HG03280 (cell line): Measurements from ENCODE around the gene TRAPPC2L.
"Not testable (repeated sequence)": the region's sequence is repeated elsewhere in the genome, so short reads cannot be mapped to it uniquely, and the experiment has no call there.

Source experiments
- ATAC-seq: cut with Tn5 transposase; IDR thresholded peaks from one replicate; pipeline ENCODE4 v1.9.1; 2021; ENCODE audit warnings: mild to moderate bottlenecking, moderate library complexity; ENCODE audit not compliant: unreplicated experiment

Gene TRAPPC2L

DNA sequence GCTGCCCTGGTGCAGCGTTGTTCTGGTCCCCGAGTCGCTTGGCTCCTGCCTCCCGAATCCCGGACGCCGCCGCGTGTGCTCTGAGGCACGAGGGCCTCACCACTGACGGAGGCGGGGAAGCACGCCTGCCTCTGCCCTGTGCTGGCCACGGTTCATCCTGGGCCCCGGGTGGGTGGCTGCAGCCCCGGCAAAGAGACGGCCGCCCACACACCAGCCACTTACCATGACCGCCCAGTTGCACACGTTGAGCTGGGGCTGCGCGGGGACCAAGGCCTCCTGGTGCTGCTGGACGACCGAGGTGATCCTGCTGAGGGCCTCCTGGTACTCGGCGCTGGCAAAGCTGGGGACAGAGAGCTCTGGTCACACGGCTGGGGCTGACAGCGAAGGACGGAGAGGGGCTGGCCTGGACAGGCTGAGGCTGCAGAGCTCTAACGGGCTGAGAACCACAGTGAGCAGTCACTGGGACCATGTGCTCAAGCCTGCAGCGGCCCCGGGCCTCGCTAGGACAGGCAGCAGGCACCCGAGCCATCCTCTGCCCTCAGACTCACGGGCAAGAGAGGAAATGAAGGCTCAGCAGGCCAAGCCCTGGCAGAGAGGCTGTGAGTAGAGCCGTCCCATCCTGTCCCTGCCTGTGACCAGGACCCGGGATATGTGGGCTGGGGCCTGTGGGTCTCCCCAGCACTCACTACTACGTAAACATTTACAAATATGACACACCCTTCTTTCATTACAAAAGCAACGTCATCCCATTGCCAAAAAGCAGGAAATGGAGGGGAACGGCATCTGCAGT, 38.9 kb upstream of the TRAPPC2L start:
- ATAC-seq, result no peak

DNA sequence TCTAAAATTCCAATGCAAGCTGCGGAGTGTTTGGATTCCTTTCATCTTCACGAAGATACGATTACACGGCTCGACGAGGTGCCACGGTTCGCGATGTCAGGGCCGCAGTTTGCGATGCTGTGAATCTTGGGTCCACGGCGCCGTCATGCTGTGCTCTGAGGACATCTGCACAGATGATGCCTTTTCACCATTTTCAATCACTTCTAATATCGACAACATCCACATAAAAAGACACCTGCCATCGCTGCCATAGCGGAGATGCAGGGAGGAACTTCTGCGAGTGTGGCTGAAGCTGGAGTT, 38.4 kb upstream of the TRAPPC2L start:
- ATAC-seq, result no peak

DNA sequence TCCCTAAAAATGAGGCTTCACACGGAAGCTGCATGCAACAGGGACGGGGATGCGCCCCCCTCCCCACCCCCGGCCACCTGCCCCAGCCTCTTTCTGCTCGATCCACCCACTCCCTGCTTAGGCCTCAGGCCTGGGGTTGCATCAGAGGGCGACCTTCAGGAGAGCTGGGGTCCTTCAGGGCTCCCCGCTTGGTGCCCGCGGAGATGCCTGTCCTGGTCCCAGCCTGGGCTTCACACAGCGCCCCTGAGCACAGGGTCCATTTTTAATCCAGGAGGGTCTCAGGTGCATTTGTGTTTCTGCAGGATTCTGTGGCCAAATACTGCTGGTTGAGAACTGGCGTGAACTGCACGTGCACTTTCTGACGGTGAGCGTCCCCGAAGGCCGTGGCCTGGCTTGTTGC, 37.8 kb upstream of the TRAPPC2L start:
- no peak for ATAC-seq

DNA sequence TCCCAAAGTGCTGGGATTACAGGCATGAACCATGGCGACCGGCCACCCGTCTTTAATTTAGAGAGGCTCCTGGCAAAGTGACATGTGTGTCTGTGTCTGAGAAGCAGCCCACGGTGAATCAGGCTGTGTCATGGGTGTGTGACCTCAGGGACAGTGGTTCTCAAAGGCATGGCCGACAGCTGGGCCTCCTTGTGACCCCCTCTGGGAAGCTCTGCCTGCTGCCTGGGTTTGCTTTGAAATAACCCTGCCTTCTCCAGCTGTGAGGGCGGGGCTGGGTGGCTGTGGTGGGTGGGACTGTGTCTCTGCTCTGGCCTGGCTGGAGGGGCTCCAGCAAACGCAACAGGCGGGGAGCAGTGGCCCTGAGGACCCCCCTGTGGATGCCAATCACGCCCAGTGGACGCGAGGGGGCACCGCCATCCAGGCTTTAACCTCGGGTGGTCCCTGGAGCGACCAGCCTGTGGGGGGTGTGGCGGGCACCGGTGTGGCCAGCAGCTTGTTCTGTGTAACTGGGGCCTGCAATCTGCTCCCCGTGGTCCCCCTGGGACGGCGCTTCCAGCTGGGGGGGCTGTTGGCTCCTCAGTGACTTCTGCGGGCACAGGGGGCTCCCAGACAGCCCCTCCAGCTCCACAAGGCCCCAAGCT, 36.4 kb upstream of the TRAPPC2L start:
- ATAC-seq, result no peak

DNA sequence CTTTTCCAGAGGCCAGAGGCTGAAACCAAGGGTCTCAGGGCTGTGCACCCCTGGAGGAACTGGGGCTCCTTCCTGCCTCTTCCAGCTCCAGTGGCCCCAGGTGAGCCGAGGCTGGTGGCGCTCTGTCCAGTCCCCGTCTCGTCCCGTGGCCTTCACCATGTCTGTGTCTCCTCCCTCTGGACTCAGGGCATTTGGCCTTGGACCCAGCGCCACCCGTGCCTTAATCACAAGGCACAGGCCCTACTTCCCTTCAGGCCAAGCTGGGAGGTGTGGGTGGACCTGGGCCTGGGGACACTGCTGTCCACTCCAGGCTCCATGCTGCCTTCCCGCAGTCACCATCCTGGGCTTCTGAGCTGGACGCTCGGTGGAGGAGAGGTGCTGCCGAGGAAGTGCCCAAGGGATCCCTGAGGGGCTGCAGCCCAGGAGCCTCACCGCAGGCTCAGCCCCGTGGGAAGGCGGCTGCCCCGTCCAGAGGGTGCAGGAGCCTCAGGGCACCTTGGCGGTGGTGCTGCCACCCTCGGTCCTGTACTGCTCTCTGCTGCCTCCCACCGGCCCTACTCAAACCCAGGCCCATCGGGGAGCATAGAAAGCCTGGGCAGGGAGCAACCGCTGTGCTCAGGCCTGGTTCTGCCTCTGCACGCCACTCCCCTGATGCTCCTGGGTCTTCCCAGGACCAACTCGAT, 35.6 kb upstream of the TRAPPC2L start:
- ATAC-seq, result no peak

DNA sequence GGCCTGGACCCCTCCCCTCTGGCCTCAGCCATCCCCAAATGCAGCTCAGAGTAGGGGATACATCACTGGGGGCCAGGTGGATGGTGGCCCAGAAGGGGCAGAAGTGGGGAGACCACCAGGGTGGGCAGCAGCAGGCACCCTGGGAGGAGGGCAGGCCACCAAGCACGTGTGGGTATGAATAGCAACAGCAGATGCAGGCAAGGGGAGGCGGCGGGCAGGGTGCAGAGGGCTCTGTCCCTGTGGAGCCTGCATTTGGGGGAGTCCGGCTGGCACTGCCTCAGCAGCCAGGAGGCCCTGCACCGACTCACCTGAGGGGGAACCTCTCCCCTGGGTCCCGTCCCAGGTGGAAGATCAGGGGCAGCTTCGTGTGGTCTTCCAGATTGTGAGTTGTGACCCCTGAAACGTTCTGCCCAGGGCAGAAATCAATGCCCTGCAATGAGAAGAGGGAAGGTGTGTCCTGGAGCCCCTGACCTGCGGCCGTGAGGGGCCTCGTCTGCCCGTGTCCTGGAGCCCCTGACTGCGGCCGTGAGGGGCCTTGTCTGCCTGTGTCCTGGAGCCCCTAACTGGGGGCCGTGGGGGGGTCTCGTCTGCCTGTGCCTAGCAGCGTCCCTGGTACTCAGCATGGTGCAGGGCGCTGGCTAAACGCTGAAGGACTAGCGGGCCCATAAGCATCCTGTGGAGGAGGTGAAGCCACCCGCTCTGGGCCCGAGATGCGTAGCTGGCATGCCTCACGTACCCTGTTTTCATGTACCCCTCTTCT, 34.5 kb upstream of the TRAPPC2L start:
- ATAC-seq, result no peak

DNA sequence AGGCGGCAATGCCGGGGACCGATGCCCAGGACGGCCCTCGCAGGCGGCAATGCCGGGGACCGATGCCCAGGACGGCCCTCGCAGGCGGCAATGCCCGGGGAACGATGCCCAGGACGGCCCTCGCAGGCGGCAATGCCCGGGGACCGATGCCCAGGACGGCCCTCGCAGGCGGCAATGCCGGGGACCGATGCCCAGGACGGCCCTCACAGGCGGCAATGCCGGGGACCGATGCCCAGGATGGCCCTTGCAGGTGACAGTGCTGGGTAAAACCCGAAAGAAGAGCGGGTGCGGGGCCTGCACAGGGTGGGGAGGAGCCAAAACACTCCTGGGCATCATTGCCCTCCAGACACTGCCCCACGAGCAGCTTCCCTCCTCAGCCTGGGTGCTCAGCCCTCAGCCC, 33.3 kb upstream of the TRAPPC2L start:
- not testable (repeated sequence) for ATAC-seq

DNA sequence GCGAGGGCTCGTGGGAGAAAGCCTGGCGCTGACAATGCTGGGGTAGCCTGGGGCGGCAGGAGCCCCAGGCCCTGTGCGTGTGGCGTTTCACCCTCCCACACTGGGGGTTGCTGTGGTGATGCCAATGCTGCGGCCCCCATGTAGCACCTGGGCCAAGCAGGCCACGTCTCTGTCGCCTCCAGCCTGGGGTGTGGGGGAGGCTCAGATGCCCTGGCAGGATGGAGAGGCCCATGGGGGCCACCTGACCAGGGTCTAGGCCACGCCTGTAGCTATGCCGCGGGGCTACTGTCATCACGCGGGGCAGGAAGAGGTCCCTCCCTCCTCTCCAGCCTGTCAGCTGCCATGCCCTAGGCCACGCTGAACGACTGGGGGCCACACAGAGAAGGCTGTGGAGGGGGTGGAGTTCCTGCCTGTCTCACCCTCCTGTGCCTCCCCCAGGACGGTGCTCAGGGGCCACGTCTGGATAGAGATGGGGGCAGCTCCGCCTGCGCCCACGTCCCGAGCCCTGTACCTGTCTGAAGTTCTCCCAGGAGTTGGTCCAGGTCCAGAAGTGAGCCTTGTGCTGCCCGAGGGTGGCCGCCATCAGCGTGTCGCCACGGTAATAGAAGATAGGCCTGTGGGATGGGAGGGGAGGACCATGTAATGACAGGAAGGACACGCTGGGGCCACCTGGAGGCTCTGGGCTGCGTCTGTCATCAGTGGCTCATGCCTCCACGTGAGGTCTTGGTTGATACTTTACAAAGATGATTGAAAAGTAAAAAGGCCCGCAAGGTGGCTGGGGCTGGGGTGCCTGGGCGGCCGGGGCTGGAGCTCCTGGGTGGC, 32.5 kb upstream of the TRAPPC2L start:
- ATAC-seq, result no peak

DNA sequence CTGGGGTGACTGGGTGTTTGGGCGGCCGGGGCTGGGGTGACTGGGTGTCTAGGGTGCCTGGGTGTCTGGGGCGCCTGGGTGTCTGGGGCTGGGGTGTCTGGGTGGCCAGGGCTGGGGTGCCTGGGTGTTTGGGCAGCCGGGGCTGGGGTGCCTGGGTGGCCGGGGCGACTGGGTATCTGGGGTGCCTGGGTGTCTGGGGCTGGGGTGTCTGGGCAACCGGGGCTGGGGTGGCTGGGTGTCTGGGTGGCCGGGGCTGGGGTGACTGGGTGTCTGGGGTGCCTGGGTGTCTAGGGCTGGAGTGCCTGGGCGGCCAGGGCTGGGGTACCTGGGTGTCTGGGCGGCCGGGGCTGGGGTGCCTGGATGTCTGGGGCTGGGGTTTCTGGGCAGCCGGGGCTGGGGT, 31.8 kb upstream of the TRAPPC2L start:
- no peak for ATAC-seq

DNA sequence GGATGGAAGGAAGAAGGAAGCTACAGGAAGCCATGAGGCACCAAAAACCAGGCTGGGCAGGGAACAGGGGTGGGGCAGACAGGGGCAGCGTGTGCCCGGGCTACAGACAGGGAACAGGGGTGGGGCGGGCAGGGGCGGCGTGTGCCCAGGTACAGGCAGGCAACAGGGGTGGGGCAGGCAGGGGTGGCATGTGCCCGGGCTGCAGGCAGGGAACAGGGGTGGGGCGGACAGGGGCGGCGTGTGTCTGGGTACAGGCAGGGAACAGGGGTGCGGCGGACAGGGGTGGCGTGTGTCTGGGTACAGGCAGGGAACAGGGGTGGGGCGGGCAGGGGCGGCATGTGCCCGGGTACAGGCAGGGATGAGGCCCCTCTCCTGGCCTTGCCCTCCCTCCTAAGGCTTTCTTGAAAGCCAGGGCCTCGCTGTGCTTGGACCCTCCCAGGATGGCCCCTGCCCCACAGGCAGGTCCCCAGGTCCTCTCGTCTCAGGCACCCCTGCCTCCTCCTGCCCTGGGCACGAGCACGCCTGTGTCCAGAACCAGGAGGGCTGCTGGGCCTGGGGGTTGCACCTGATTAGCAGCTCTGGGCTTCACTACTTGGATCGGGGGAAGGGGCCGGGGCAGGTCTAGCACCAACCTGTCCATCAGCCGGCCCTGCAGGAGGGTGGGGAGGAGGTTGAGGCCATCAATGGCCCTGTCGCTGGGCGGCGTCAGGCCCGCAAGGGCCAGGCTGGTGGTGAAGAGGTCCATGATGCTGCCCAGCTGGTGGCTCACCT, 30.7 kb upstream of the TRAPPC2L start:
- no peak for ATAC-seq

DNA sequence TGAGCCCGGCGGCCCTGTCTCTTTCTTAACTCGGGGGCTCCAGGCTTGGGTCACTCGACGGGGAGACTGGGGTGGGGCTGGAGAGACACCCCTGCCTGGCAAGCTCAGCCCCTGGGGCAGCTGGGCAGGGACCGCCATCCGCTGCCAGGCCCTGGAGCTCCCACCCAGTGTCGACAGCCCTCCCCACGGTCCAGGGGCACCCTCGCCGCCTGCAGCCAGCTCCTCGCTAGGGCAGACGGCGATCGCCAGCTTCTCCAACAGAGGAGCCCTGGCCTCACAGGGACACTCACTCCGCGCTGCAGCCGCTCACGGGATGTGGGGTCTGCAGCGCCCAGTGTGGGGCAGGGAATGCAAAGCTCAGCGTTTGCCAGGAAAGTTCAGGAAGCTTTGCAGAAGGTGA, 29.2 kb upstream of the TRAPPC2L start:
- ATAC-seq, result no peak

DNA sequence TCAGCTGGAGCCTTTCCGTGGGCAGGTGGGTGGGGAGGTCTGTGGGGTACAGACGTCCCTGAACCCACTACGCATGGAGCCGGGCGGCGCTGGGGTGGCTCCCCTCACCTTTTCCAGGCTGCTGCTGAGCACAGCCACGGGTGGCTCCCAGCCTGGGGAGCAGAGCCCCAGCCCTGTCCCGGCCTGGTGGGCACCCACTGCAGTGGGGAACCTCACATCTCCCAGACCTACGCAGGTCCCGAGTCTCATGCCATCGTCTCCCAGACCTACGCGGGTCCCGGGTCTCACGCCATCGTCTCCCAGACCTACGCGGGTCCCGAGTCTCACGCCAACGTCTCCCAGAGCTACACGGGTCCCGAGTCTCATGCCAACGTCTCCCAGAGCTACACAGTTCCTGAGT, 28.2 kb upstream of the TRAPPC2L start:
- no peak for ATAC-seq

DNA sequence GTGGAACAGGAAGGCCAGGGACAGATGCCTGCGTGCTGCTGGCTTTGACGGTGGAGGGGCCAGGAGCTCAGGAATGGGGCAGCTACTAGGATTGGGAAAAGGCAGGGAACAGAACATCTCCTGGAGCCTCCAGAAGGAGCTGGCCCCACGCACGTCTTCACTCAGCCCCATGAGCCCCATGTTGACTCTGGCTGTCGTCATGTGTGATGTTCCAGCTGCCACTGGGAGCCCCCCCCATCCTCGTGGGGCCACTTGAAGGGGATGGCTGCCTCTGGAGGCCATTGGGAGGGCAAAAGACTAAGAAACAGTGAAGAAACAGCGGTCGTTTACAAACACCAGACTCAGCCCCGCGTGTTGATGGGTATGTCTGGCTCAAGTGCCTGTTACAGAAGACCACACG, 26.7 kb upstream of the TRAPPC2L start:
- ATAC-seq, result no peak

DNA sequence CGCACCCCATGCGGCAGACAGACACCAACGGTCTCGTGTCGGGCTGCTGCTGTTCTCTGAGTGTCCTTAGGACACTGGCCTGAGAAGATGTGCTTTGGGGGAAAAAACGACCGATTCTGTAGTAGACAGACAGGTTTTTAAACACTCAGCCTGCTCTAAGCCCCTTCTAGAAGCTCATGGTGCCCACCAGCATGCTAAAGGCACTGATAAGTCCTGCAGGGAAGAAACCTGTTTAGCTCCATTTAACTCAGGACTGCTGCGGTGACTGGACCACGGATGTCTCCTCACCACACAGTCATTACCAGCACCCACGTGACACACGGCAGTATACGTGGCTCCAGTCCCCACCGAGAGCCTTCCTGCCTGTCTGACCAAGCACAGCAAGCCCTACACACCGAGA, 26.1 kb upstream of the TRAPPC2L start:
- no peak for ATAC-seq

DNA sequence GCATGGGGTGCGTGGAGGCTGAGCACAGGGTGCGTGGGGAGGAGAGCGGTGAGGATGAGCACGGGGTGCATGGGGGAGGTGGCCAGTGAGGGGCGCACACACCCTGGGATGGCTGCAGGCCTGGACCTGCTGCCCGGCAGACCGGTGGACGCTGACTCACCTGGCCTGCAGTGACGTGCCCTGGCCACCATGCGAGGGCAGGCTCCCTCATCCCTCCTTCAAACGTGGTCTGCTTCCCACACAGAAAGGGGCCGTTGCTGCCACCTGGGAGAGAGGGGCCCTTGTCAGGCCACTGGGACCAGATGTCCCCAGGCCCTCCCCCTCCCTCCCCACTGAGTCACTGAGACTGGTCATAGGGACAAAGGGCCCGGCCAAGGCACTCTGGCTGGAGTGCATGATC, 25.1 kb upstream of the TRAPPC2L start:
- ATAC-seq, result no peak

DNA sequence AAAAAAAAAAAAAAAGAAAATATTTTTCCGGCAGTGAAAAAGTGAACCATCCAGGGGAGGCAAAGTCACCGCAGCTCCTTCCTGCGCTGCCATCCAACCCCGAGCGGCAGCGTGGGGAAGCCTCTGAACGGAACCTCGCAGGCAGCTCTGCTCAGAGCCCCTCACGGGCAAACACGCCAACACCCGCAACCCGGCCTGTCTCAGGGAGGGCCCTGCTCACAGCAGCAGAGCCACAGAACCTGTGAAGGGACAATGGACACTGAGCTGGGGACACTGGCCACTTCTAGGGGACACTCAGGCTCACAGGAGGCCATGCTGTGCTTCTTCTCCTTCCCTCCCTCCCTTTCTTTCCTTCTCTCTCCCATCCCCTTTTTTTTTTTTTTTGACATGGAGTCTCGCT, 23.8 kb upstream of the TRAPPC2L start:
- ATAC-seq, result no peak

DNA sequence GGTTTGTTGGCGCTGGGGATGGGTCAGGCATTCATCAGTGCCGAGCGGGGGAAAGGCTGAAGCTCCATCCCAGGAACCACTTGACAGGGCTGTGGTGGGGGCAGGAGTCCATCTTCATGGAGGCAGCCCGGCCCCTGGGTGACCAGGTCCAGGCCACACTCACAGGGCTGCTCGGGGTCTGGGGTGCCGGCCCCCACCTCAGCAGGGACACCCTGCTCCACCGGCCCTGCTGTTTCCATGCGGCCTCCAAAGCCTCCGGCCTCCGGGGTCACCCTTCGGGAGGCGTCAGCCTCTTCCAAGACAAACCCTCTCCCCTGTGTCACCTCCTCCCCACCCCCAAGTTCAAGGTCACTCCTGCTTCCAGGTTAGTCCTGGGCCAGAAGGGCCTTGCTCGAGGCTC, 22.3 kb upstream of the TRAPPC2L start:
- ATAC-seq, result no peak

DNA sequence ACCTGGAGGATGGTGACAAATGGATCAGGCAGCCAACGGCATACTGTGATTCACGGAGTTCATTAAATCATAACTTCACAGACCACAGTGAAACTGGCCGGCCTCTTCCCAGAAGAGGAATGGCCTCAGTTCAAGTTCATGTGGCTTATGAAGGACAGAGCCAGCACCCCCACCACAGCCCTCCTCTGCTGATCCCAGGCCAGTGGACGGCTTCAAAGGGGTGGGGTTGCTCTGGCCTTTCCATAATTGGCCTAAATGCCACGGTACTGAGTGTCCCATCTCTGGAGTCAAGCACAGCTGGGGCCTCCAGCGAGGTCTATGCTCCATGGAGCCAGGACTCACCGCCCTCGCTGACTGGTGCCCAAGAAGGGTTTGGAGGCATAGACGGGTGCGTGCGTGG, 21.5 kb upstream of the TRAPPC2L start:
- ATAC-seq, result no peak

DNA sequence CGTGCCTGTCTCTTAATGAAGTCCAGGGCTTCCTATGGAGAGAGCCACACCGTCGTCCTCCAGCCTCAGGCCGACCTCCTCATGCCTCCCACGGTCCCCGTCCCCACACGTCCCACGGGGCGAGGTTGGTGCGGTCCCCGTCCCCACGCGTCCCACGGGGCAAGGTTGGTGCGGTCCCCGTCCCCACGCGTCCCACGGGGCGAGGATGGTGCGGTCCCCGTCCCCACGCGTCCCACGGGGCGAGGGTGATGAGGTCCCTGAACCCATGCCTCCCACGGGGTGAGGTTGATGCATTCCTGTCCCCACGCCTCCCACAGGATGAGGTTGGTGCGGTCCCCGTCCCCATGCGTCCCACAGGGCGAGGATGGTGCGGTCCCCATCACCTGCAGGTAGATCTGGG, 21.1 kb upstream of the TRAPPC2L start:
- ATAC-seq, result no peak

DNA sequence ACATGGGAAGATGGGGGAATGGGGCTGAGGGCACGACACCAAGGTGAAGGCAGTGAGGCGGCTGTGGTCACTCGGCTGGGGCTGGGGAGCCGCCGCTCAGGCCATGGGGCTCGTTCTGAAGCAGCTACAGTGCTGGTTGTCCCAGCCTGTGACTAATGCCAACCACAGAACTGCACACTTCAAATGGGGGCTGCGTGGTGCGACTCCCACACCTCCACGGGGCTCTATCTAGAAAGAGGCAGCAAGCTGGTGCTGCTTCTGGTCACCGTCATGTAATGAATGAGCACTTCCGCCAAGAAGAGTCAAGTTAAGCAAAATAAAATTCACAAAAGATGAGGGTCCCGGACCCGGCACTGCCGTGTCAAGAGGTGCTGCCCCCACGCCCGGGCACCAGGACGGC, 20.1 kb upstream of the TRAPPC2L start:
- no peak for ATAC-seq
